CD4-positive, alpha-beta T cell (primary cell): Measurements from ENCODE around the gene MYH10. TPM values are rescaled to one million over a fixed set of nuclear protein-coding genes. Genes with fewer than 3 reads are reported as not detected.

ENCODE experiments used
- ATAC-seq: fragments of 200-7000 bp; cut with Tn5 transposase; one replicate; pipeline ENCODE4 v1.10.0; 2022; ENCODE audit warnings: mild to moderate bottlenecking; ENCODE audit not compliant: poor library complexity
- CTCF ChIA-PET: fragments of 350-600 bp; sonication (Branson Sonifier 250); formaldehyde crosslinking; loops from one replicate; lab custom pipeline; 2021; ENCODE audit warnings: antibody characterized with exemption, inconsistent platforms; lab: Charles Lee
- POLR2A ChIA-PET: fragments of 350-600 bp; sonication (Branson Sonifier 250); formaldehyde crosslinking; loops from one replicate; lab custom pipeline; 2021; ENCODE audit warnings: antibody characterized with exemption, inconsistent platforms; lab: Charles Lee
- DNase-seq, 14 experiments: peaks; one replicate each; pipeline ENCODE4 v3.0.0-alpha.2; 2013 to 2020; ENCODE audit warnings: mixed read lengths in 2 of 14
- H3K27ac ChIP-seq, 2 donors: one replicate each; pipeline versions ENCODE4 v1.5.1 to v1.7.0; 2013; ENCODE audit warnings: low read length in 2 of 2, low read depth in 1 of 2, mild to moderate bottlenecking in 1 of 2
- H3K27me3 ChIP-seq, 2 experiments: 1 replicate in 1 of 2; 2 replicates in 1 of 2; pipeline versions ENCODE4 v1.6.1 to v1.7.0; 2013; ENCODE audit warnings: low read length in 2 of 2, control low read depth in 1 of 2, mild to moderate bottlenecking in 1 of 2, moderate library complexity in 1 of 2; ENCODE audit not compliant: insufficient read depth in 2 of 2, control insufficient read depth in 1 of 2
- H3K36me3 ChIP-seq: one replicate; pipeline ENCODE4 v1.6.1; 2013; ENCODE audit warnings: low read length, control low read depth; ENCODE audit not compliant: insufficient read depth
- H3K4me1 ChIP-seq: one replicate; pipeline ENCODE4 v1.6.1; 2013; ENCODE audit warnings: low read length, control low read depth; ENCODE audit not compliant: insufficient read depth
- H3K4me3 ChIP-seq: one replicate; pipeline ENCODE4 v1.5.1; 2013; ENCODE audit warnings: mild to moderate bottlenecking, low read length, moderate library complexity
- H3K9me3 ChIP-seq, 2 experiments: 1 replicate in 1 of 2; 2 replicates in 1 of 2; pipeline versions ENCODE4 v1.6.1 to v1.7.0; 2013; ENCODE audit warnings: low read length in 2 of 2, mild to moderate bottlenecking in 2 of 2, control low read depth in 1 of 2, moderate library complexity in 1 of 2; ENCODE audit not compliant: control insufficient read depth in 1 of 2, insufficient read depth in 1 of 2
- H3K27ac Mint-ChIP-seq: one replicate; pipeline ENCODE4 v1.8.0; 2020; ENCODE audit warnings: mixed read lengths
- H3K27me3 Mint-ChIP-seq: one replicate; pipeline ENCODE4 v1.8.0; 2021; ENCODE audit warnings: mixed read lengths
- H3K36me3 Mint-ChIP-seq: one replicate; pipeline ENCODE4 v1.8.0; 2021; ENCODE audit warnings: low read depth, mixed read lengths
- H3K4me1 Mint-ChIP-seq: one replicate; pipeline ENCODE4 v1.8.0; 2021; ENCODE audit warnings: low read depth, mixed read lengths
- H3K4me3 Mint-ChIP-seq: one replicate; pipeline ENCODE4 v1.8.0; 2020; ENCODE audit warnings: mild to moderate bottlenecking, mixed read lengths
- H3K9me3 Mint-ChIP-seq: one replicate; pipeline ENCODE4 v1.8.0; 2020; ENCODE audit warnings: mixed read lengths
- intact Hi-C, 2 experiments: fragments of 100-400 bp; cut with DNase I in 1 of 2; cut with micrococcal nuclease in 1 of 2; formaldehyde crosslinking; loops; one replicate each; pipeline versions ENCODE4 v1.15.1 to v1.9.0; 2023 to 2025; cut with DNase I, micrococcal nuclease
- total RNA-seq, 174 experiments: library from RNA in 2 of 174; stranded (reverse) in 2 of 174; gene quantifications; one replicate each; pipeline ENCODE4 v1.2.3 and lab custom pipeline; 2021 to 2026
- TF ChIP-seq, protein P1 (sequence below): fragments of 200-600 bp; IDR thresholded peaks from one replicate; pipeline ENCODE4 v1.8.0; 2022; ENCODE audit warnings: antibody characterized with exemption, mild to moderate bottlenecking

The MYH10 gene
- total RNA-seq, 2 experiments from 2014 or later = 1.5 to 1.9 TPM

DNA sequence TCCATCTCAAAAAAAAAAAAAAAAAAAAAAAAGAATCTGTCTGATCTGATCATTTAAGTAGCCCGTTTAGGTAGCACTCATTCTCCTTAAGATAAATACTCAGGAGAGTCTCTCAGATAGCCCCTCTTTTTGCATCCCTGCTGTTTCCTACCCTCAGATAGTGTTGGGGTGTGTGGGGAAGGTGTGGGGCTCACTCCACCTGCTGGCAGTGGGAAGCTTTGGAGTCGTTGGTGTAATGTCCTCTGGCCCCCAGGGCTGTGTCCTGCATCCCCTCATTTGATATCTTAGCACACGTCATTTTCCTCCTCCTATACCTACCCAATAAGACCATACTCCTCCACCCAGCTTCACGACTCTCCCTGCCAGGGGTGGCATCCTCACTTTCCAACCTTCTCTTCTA, 20.5 kb upstream of the MYH10 start:
- DNase-seq (no peak), ATAC-seq (no peak)
- POLR2A ChIA-PET = no interaction called here
- Mint-ChIP-seq H3K27ac (no peak overlapping the region), H3K36me3 (no peaks in the 10 kb centered on the region), H3K27me3 (peaks cover 41% of the 10 kb centered on the region), H3K4me3 (no peak overlapping the region), H3K9me3 (no peaks in the 10 kb centered on the region), H3K4me1 (no peaks in the 10 kb centered on the region)
- no peak overlapping the region for H3K27ac ChIP-seq
- no peak overlapping the region for H3K4me3 ChIP-seq
- intact Hi-C loops = no loop called here
- peaks cover 6 to 18% of the 10 kb centered on the region in 2 experiments for H3K27me3 ChIP-seq
- TF ChIP-seq, protein P1, sequence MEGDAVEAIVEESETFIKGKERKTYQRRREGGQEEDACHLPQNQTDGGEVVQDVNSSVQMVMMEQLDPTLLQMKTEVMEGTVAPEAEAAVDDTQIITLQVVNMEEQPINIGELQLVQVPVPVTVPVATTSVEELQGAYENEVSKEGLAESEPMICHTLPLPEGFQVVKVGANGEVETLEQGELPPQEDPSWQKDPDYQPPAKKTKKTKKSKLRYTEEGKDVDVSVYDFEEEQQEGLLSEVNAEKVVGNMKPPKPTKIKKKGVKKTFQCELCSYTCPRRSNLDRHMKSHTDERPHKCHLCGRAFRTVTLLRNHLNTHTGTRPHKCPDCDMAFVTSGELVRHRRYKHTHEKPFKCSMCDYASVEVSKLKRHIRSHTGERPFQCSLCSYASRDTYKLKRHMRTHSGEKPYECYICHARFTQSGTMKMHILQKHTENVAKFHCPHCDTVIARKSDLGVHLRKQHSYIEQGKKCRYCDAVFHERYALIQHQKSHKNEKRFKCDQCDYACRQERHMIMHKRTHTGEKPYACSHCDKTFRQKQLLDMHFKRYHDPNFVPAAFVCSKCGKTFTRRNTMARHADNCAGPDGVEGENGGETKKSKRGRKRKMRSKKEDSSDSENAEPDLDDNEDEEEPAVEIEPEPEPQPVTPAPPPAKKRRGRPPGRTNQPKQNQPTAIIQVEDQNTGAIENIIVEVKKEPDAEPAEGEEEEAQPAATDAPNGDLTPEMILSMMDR = no peak
- H3K9me3 ChIP-seq = no peaks in the 10 kb centered on the region
- no peaks in the 10 kb centered on the region for H3K36me3 ChIP-seq
- H3K4me1 ChIP-seq = no peaks in the 10 kb centered on the region
- CTCF ChIA-PET = no interaction called here

DNA sequence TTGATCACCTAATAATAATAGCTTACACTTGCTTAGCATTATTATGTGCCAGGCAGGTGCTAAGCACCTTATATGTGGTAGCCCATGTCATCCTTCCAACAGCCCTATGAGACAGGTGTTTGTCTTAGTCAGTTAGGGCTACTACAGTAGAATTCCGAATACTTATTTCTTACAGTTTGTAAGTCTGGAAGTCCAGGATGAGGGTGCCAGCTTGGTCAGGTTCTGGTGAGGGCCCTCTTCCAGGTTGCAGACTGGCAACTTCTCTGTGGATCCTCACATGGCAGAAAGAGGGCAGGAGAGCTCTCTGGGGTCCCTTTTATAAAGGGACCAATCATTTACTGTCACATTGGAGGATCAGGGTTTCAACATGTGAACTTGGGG, 19.6 kb upstream of the MYH10 start:
- ATAC-seq (no peak), DNase-seq (no peak)
- Mint-ChIP-seq H3K4me3 (no peak overlapping the region), H3K4me1 (no peaks in the 10 kb centered on the region), H3K9me3 (no peaks in the 10 kb centered on the region), H3K27ac (no peak overlapping the region), H3K36me3 (no peaks in the 10 kb centered on the region), H3K27me3 (peaks cover 48% of the 10 kb centered on the region)
- no peaks in the 10 kb centered on the region for H3K36me3 ChIP-seq
- ChIA-PET CTCF (no interaction called here), POLR2A (no interaction called here)
- H3K27ac ChIP-seq = no peak overlapping the region
- H3K4me1 ChIP-seq = no peaks in the 10 kb centered on the region
- no peaks in the 10 kb centered on the region for H3K9me3 ChIP-seq
- H3K4me3 ChIP-seq = no peak overlapping the region
- TF ChIP-seq, protein P1 = no peak
- H3K27me3 ChIP-seq = peaks cover 6 to 15% of the 10 kb centered on the region in 2 experiments
- intact Hi-C loops = no loop called here

DNA sequence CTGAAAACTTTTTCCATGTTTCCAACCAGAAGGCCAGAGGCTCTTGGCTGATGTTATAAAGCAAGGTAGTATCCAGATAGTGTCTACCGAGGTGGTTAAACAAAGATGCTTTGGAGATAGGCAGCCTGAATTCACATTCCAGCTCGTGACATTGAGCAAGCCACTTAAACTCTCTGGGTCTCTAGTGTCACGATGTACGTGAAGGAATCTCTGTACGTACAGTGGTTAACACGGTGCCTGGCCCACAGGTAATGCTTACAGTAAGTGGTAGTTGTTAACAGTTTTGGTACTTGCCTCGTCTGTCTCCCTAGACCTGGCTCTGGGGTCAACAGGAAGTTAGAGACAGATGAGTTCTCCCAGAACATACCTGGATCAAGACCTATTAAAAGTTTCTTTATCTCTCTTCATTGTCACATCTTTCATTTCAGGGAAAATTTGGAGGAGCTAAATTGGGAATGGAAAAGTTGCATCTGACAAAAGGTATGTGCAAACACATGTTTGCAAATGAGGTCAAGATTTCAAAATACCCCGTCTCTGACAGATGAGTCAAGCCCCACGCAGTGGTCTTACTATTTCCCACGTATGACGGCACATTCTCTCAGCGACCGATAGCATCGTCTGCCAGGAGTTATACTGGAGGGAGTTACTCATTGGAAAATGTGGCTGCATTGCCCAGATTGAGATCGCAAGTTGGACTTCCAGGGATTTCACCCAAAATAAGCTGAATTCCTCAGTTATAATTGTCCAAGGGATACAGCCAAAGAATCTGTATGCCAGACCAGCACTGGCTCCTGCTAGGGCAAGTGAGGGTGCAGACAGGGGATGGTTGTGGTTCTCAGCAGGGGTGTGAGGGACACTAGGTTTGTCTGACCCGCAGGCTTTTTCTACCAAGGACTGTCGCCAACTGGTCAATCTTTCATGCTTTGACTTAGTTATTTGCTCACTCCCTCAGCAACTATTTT, 18.9 kb upstream of the MYH10 start:
- Histone ChIP-seq H3K36me3 (no peaks in the 10 kb centered on the region), H3K27ac (no peak overlapping the region), H3K4me3 (no peak overlapping the region), H3K27me3 (peaks cover 6 to 15% of the 10 kb centered on the region in 2 experiments), H3K9me3 (no peaks in the 10 kb centered on the region), H3K4me1 (no peaks in the 10 kb centered on the region)
- Mint-ChIP-seq H3K4me3 (no peak overlapping the region), H3K27me3 (peaks cover 48% of the 10 kb centered on the region), H3K9me3 (no peaks in the 10 kb centered on the region), H3K27ac (no peak overlapping the region), H3K36me3 (no peaks in the 10 kb centered on the region), H3K4me1 (no peaks in the 10 kb centered on the region)
- TF ChIP-seq, protein P1 = no peak
- CTCF ChIA-PET = no interaction called here
- POLR2A ChIA-PET = no interaction called here
- DNase-seq = no peak
- intact Hi-C loops = no loop called here
- ATAC-seq = no peak
